K562 (cell line): ENCODE results near the gene HMOX2. TPM values are rescaled to one million over a fixed set of nuclear protein-coding genes. Genes with fewer than 3 reads are reported as not detected.

Experiments
- ERF ChIP-seq: fragments of 450-650 bp; formaldehyde crosslinking; IDR thresholded peaks from 2 replicates; pipeline ENCODE4 v1.4.0; 2020; ENCODE audit warnings: mild to moderate bottlenecking, mixed read lengths
- GTF2B ChIP-seq: IDR thresholded peaks from 2 replicates; pipeline ENCODE4 v1.6.1; 2011; ENCODE audit not compliant: insufficient read length; ENCODE audit errors: extremely low read depth
- HINFP ChIP-seq: fragments of 450-650 bp; conservative IDR thresholded peaks from 2 replicates; pipeline ENCODE4 v1.6.1; 2016; ENCODE audit warnings: missing genetic modification characterization, low read depth, mild to moderate bottlenecking, control low read depth, missing compliant biosample characterization
- HNRNPL ChIP-seq: fragments of 200-400 bp; formaldehyde crosslinking; IDR thresholded peaks from 2 replicates; pipeline ENCODE4 v1.6.1; 2017; ENCODE audit warnings: low read depth, mild to moderate bottlenecking, low read length
- MXD1 ChIP-seq: fragments of 250-450 bp; sonication (Bioruptor Pico); IDR thresholded peaks from 2 replicates; pipeline ENCODE4 v1.8.0; 2021; ENCODE audit warnings: borderline replicate concordance, mild to moderate bottlenecking, moderate library complexity; ENCODE audit not compliant: poor library complexity, severe bottlenecking
- NFXL1 ChIP-seq: fragments of 450-650 bp; formaldehyde crosslinking; IDR thresholded peaks from 2 replicates; pipeline ENCODE4 v1.4.0; 2021; ENCODE audit warnings: mild to moderate bottlenecking
- PRMT5 ChIP-seq: sonication (generic); formaldehyde crosslinking; IDR thresholded peaks from 2 replicates; pipeline ENCODE4 v1.5.0; 2020; ENCODE audit warnings: missing genetic modification reagents
- SPI1 ChIP-seq: IDR thresholded peaks from 2 replicates; pipeline ENCODE4 v1.6.1; 2011; ENCODE audit warnings: low read depth, low read length, control low read depth, borderline replicate concordance
- TAF1 ChIP-seq: IDR thresholded peaks from 2 replicates; pipeline ENCODE4 v1.6.1; 2011; ENCODE audit warnings: mild to moderate bottlenecking, low read length, moderate library complexity; ENCODE audit not compliant: insufficient read depth, control insufficient read depth, severe bottlenecking; ENCODE audit errors: extremely low read depth
- TEAD1 ChIP-seq, 2 experiments: fragments of 450-650 bp in 1 of 2; sonication (generic) in 1 of 2; formaldehyde crosslinking; IDR thresholded peaks; 2 replicates each; pipeline versions ENCODE4 v1.4.0 to v1.8.0; 2020 to 2022; ENCODE audit warnings: mild to moderate bottlenecking in 2 of 2, missing genetic modification reagents in 1 of 2
- ZC3H8 ChIP-seq: fragments of 450-650 bp; IDR thresholded peaks from 2 replicates; pipeline ENCODE4 v1.6.1; 2017
- ZNF282 ChIP-seq: sonication (generic); formaldehyde crosslinking; IDR thresholded peaks from 2 replicates; pipeline ENCODE4 v1.8.1; 2023; ENCODE audit warnings: missing genetic modification reagents
- ZNF41 ChIP-seq: fragments of 250-450 bp; sonication (Bioruptor Pico); conservative IDR thresholded peaks from 2 replicates; pipeline ENCODE4 v1.4.0; 2020; ENCODE audit warnings: mild to moderate bottlenecking
- ZNF589 ChIP-seq: fragments of 200-800 bp; sonication (Bioruptor generic); IDR thresholded peaks from 2 replicates; pipeline ENCODE4 v1.6.1; 2016; ENCODE audit warnings: low read depth, missing genetic modification characterization, missing compliant biosample characterization
- ZNF668 ChIP-seq: fragments of 250-450 bp; sonication (Bioruptor Pico); IDR thresholded peaks from 2 replicates; pipeline ENCODE4 v1.8.0; 2022; ENCODE audit warnings: mild to moderate bottlenecking, inconsistent platforms
- ZNF766 ChIP-seq: fragments of 200-800 bp; sonication (Bioruptor generic); conservative IDR thresholded peaks from 2 replicates; pipeline ENCODE4 v1.6.1; 2016; ENCODE audit warnings: missing genetic modification characterization, missing compliant biosample characterization
- polyA plus RNA-seq, 8 experiments: library from polyadenylated mRNA; depleted of rRNA in 4 of 8; stranded (reverse) in 5 of 8; unstranded in 3 of 8; fragments of >200 nt; fragmentation: Nextera tagmentation in 2 of 8; fragmentation: Illumina TruSeq in 1 of 8; extraction: Ambion mirVana in 2 of 8; extraction: Trizol in 1 of 8; gene quantifications; 2 replicates each; pipeline versions ENCODE4 v1.2.1 to v1.2.3, GENCODE V29; 2011 to 2014; ENCODE audit warnings: inconsistent platforms in 1 of 8, missing spikeins in 1 of 8
- total RNA-seq, 7 experiments: library from RNA; depleted of rRNA in 6 of 7; stranded (reverse); fragments of >200 nt in 6 of 7; fragmentation: Illumina TruSeq in 2 of 7; extraction: Trizol in 2 of 7; gene quantifications; 2 replicates each; pipeline versions ENCODE4 v1.2.1 to v1.2.3, GENCODE V29; 2011 to 2021; ENCODE audit warnings: low replicate concordance in 1 of 7
- TF ChIP-seq, protein P1 (sequence below): fragments of 450-650 bp; IDR thresholded peaks from 2 replicates; pipeline ENCODE4 v1.6.1; 2016; ENCODE audit warnings: low read depth

The HMOX2 gene
- total and polyA plus RNA-seq, 9 of the 15 experiments (the other 6 are each of a cell fraction or from before 2014, with no cell fraction given) = 26.8 to 87.4 (median 57.4) TPM

DNA sequence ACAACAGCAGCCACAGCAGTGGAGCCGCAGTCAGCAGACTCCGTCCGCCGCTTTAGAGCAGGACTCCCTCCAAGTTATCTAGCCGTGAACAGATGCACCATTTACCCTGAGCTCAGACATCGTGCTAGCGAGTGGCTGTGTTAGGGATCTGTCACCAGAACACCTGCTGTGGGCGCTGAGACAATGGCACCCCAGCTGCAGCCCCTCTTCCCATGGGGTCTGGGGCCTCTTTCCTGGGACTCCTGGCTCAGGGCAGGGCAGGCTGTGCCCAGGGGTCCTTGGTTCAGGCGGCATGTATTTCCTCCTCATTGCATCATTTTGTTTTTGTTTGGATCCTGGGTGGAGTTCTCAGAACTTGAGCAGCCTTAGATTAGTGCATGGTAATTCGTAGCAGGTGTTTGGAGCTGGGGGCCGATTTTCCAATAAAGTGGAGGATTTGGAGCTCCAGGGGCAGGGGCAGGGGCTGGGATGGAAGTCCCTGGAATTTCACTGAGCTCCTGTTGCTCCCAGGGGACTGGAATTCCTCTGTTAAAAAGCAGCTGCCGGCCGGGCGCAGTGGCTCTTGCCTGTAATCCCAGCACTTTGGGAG is 25.2 kb upstream of the HMOX2 start (continued):
- no peak for TF ChIP-seq PRMT5 (CRISPR knock-in tag)
- TF ChIP-seq SPI1 = no peak
- peak; percentile 58; the same call in 1 of the 2 replicates for TF ChIP-seq HINFP (tag)
- TF ChIP-seq ZNF41 (CRISPR knock-in tag) = no peak; the same call in 1 of the 2 replicates
- no peak for TF ChIP-seq ZC3H8
- peak; percentile 98 for TF ChIP-seq ZNF589 (CRISPR knock-in tag)
- TF ChIP-seq HNRNPL = no peak
- TF ChIP-seq MXD1 (CRISPR knock-in tag) = peak; percentile 61
- no peak for TF ChIP-seq GTF2B
- no peak for TF ChIP-seq ZNF282 (CRISPR knock-in tag)
- TF ChIP-seq TEAD1 (CRISPR knock-in tag; IDR thresholded peaks at IDR 0.05) = peak in 1 of 2 experiments; percentile 66; a peak in 2 of 4 replicates
- no peak for TF ChIP-seq ERF
- TF ChIP-seq TAF1 = no peak
- TF ChIP-seq ZNF766 (CRISPR knock-in tag) = peak; percentile 70
- TF ChIP-seq, protein P1, sequence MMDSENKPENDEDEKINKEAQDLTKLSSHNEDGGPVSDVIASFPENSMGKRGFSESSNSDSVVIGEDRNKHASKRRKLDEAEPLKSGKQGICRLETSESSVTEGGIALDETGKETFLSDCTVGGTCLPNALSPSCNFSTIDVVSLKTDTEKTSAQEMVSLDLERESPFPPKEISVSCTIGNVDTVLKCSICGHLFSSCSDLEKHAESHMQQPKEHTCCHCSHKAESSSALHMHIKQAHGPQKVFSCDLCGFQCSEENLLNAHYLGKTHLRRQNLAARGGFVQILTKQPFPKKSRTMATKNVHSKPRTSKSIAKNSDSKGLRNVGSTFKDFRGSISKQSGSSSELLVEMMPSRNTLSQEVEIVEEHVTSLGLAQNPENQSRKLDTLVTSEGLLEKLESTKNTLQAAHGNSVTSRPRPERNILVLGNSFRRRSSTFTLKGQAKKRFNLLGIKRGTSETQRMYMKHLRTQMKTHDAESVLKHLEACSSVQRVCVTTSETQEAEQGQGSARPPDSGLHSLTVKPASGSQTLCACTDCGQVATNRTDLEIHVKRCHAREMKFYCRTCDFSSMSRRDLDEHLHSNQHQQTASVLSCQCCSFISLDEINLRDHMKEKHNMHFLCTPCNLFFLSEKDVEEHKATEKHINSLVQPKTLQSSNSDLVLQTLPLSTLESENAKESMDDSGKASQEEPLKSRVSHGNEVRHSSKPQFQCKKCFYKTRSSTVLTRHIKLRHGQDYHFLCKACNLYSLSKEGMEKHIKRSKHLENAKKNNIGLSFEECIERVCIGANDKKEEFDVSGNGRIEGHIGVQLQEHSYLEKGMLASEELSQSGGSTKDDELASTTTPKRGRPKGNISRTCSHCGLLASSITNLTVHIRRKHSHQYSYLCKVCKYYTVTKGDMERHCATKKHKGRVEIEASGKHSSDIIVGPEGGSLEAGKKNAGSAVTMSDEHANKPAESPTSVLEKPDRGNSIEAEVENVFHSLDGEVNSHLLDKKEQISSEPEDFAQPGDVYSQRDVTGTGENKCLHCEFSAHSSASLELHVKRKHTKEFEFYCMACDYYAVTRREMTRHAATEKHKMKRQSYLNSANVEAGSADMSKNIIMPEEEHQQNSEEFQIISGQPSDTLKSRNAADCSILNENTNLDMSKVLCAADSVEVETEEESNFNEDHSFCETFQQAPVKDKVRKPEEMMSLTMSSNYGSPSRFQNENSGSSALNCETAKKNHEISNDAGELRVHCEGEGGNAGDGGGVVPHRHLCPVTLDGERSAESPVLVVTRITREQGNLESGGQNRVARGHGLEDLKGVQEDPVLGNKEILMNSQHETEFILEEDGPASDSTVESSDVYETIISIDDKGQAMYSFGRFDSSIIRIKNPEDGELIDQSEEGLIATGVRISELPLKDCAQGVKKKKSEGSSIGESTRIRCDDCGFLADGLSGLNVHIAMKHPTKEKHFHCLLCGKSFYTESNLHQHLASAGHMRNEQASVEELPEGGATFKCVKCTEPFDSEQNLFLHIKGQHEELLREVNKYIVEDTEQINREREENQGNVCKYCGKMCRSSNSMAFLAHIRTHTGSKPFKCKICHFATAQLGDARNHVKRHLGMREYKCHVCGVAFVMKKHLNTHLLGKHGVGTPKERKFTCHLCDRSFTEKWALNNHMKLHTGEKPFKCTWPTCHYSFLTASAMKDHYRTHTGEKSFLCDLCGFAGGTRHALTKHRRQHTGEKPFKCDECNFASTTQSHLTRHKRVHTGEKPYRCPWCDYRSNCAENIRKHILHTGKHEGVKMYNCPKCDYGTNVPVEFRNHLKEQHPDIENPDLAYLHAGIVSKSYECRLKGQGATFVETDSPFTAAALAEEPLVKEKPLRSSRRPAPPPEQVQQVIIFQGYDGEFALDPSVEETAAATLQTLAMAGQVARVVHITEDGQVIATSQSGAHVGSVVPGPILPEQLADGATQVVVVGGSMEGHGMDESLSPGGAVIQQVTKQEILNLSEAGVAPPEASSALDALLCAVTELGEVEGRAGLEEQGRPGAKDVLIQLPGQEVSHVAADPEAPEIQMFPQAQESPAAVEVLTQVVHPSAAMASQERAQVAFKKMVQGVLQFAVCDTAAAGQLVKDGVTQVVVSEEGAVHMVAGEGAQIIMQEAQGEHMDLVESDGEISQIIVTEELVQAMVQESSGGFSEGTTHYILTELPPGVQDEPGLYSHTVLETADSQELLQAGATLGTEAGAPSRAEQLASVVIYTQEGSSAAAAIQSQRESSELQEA = no peak
- peak; percentile 78; the same call in 1 of the 2 replicates for TF ChIP-seq NFXL1 (CRISPR knock-in tag)
- peak; percentile 92 for TF ChIP-seq ZNF668
